ENCODE data around the gene GDE1. TPM values are rescaled to one million over a fixed set of nuclear protein-coding genes. Genes with fewer than 3 reads are reported as not detected.

Gene GDE1
- total RNA-seq, 2 experiments from 2014 or later = 20.0 TPM

DNA sequence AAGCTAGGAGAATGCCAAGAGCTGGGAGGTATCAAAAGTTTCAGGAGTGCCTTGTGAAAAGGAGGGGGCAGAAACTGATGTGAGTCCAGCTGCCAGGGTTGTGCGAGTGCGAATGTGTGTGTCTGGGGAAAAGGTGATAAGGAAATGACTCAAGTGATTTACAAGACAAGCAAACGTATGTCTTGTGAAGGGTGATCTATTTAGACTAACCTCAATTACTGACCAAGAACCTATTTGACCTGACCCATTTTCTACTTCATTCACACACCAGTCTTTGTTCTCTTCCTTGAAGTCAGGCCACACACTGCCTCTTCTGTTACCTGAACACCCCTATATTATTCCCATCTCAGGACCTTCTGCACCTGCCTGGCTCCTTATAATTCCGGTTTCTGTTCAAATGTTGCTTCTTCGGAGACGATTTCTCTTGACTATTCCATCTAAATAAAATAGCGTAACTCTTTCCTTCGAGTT is 1.0 kb downstream of the GDE1 start:
- Mint-ChIP-seq H3K27me3 (no peaks in the 10 kb centered on the region), H3K4me1 (ENCODE audit: low read depth) (peaks cover 46% of the 10 kb centered on the region), H3K27ac (peak overlapping the region; percentile 89), H3K36me3 (ENCODE audit: low read depth) (peaks cover 18% of the 10 kb centered on the region), H3K9me3 (no peaks in the 10 kb centered on the region), H3K4me3 (peak overlapping the region; percentile 89)
- TF ChIP-seq, protein P1, sequence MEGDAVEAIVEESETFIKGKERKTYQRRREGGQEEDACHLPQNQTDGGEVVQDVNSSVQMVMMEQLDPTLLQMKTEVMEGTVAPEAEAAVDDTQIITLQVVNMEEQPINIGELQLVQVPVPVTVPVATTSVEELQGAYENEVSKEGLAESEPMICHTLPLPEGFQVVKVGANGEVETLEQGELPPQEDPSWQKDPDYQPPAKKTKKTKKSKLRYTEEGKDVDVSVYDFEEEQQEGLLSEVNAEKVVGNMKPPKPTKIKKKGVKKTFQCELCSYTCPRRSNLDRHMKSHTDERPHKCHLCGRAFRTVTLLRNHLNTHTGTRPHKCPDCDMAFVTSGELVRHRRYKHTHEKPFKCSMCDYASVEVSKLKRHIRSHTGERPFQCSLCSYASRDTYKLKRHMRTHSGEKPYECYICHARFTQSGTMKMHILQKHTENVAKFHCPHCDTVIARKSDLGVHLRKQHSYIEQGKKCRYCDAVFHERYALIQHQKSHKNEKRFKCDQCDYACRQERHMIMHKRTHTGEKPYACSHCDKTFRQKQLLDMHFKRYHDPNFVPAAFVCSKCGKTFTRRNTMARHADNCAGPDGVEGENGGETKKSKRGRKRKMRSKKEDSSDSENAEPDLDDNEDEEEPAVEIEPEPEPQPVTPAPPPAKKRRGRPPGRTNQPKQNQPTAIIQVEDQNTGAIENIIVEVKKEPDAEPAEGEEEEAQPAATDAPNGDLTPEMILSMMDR (IDR thresholded peaks at IDR 0.05) = no peak
- intact Hi-C loops (cut with micrococcal nuclease) = no loop called here
- peak; percentile 37 for DNase-seq
- CTCF ChIA-PET = interaction anchor here (1.3 kb wide), 1 partner anchor 18 kb away, joined by 5 read pairs; no protein-coding TSS in a partner anchor
- POLR2A ChIA-PET = interaction anchor here (1.8 kb wide), 1 partner anchor 34 kb away, joined by 5 read pairs; the partner anchor contains the start of gene VPS35L
- ATAC-seq = no peak

DNA sequence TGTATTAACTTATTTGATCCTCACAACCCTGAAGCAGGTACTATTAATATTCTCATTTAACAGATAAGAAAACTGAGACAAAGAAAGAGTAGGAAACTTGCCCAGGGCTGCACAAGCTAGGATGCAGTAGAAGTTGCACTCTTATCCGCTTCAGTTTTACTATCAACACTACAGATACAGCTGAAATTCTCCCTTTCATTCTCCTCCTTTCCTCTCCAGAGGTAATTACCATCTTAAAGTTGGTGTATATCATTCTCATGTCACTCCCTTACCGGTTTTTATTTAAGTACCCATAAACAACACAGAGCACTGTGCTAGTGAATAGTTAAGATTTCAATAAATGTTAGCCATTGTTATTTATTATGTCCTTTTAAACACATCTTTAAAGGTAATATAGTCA is 3.5 kb downstream of the GDE1 start:
- Mint-ChIP-seq H3K36me3 (ENCODE audit: low read depth) (peaks cover 31% of the 10 kb centered on the region), H3K4me3 (no peak overlapping the region), H3K27ac (no peak overlapping the region), H3K4me1 (ENCODE audit: low read depth) (peaks cover 49% of the 10 kb centered on the region), H3K9me3 (no peaks in the 10 kb centered on the region), H3K27me3 (no peaks in the 10 kb centered on the region)
- TF ChIP-seq, protein P1 (IDR thresholded peaks at IDR 0.05) = no peak
- intact Hi-C loops (cut with micrococcal nuclease) = no loop called here
- DNase-seq (no peak), ATAC-seq (no peak)
- CTCF ChIA-PET = interaction anchor here (1.6 to 3.9 kb wide), 2 partner anchors 16 kb away, joined by 5 to 23 read pairs; no protein-coding TSS in a partner anchor
- POLR2A ChIA-PET = no interaction called here

DNA sequence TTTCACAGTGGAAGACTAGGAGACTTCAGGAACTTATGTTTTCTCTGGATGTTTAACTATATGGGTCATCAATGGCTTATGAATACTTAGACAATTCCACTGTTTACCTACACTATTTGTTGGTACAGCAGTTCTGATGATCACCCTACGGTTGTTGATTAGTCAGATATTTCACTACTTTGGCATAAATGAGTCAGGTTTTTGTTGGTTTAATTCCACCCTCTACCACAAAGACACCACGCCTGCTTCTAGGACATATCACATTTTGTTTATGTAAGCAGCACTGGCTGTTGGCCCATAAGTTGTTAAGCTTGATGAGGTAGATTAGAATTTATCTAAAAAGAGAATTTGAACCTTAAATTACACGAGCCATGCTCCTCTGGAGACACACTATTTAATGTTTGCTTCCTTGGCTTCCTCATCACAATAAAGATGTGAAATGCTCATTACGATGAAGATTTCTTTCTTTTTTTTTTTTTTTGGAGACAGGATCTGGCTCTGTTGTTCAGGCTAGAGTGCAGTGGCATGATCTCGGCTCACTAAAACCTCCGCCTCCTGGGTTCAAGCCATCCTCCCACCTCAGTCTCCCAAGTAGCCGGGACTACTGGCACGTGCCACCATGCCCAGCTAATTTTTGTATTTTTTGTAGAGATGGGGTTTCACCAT is 4.3 kb downstream of the GDE1 start:
- no peak overlapping the region for H3K27ac Mint-ChIP-seq
- ChIA-PET POLR2A (no interaction called here), CTCF (interaction anchor here (3.9 kb wide), 1 partner anchor 15 kb away, joined by 23 read pairs; no protein-coding TSS in a partner anchor)
- H3K9me3 Mint-ChIP-seq = no peaks in the 10 kb centered on the region
- H3K27me3 Mint-ChIP-seq = no peaks in the 10 kb centered on the region
- DNase-seq (peak; percentile 29), ATAC-seq (no peak)
- intact Hi-C loops (cut with micrococcal nuclease) = no loop called here
- H3K4me1 Mint-ChIP-seq (ENCODE audit: low read depth) = peaks cover 46% of the 10 kb centered on the region
- TF ChIP-seq, protein P1 (IDR thresholded peaks at IDR 0.05) = no peak
- H3K36me3 Mint-ChIP-seq (ENCODE audit: low read depth) = peaks cover 35% of the 10 kb centered on the region
- no peak overlapping the region for H3K4me3 Mint-ChIP-seq

DNA sequence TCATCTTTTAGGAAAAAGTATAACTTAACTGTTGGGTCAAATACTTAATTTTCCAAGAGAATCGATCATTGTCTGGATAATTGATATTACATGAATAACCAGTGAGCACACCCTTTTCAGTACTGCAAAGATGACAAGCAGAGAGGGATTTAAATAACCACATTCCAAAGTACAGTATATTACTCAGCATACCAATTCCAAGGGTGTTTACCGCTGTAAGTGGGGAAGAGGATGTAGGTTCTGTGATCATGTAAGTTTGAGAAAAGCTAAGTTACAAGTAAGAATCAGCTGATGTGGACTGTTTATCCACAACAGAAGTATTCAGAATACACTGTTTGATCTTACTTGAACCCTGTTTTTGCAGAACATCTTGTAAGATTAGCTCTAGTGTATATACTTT is 6.1 kb downstream of the GDE1 start:
- intact Hi-C loops (cut with micrococcal nuclease) = no loop called here
- Mint-ChIP-seq H3K4me3 (no peak overlapping the region), H3K27ac (no peak overlapping the region), H3K4me1 (ENCODE audit: low read depth) (peaks cover 38% of the 10 kb centered on the region), H3K27me3 (no peaks in the 10 kb centered on the region), H3K9me3 (no peaks in the 10 kb centered on the region), H3K36me3 (ENCODE audit: low read depth) (peaks cover 45% of the 10 kb centered on the region)
- ChIA-PET POLR2A (no interaction called here), CTCF (interaction anchor here (3.9 kb wide), 1 partner anchor 13 kb away, joined by 23 read pairs; no protein-coding TSS in a partner anchor)
- DNase-seq = no peak
- TF ChIP-seq, protein P1 (IDR thresholded peaks at IDR 0.05) = no peak
- ATAC-seq = no peak

DNA sequence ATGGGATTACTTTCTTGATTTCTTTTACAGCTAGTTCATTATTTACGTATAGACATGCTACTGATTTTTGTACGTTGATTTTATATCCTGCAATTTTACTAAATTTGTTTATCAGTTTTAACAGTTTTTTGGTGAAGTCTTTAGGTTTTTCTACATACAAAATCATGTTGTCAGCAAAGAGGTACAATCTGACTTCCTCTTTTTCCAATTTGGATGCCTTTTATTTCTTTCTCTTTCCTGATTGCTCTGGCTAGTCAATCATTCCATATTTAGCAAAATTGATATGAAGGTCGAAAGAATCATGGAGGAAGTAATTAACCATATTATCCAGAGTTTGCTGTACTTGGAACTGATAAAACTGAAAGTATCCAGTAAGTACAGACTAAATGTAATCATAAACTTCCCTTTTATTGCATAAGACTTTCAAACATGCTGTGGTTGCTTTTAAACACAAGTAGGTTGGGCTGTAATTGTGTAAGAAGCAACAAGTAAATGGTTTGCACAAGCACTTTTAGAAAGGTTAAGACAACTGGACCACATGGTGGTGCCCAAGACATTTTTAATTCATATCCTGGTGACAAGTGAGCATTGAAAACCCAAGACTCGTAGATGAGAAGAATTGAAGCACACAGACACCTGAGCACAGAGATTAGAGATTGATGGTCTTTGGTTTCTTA is 8.4 kb downstream of the GDE1 start:
- Mint-ChIP-seq H3K27ac (no peak overlapping the region), H3K4me1 (ENCODE audit: low read depth) (peaks cover 30% of the 10 kb centered on the region), H3K9me3 (no peaks in the 10 kb centered on the region), H3K27me3 (no peaks in the 10 kb centered on the region), H3K36me3 (ENCODE audit: low read depth) (peaks cover 45% of the 10 kb centered on the region), H3K4me3 (no peak overlapping the region)
- ATAC-seq = no peak
- ChIA-PET CTCF (interaction anchor here (0.9 to 1.6 kb wide), 3 partner anchors 9 to 42 kb away, joined by 3 to 6 read pairs (median 4); partner anchors contain the start of gene VPS35L), POLR2A (no interaction called here)
- no peak for DNase-seq
- intact Hi-C loops (cut with micrococcal nuclease) = no loop called here
- TF ChIP-seq, protein P1 (IDR thresholded peaks at IDR 0.05) = no peak
